NB4 (cell line): ENCODE measurements around the gene ATP5PF.

Source experiments
- DNase-seq: peaks from one replicate; pipeline ENCODE4 v3.0.0; 2010; ENCODE audit warnings: low read depth
- H3K4me3 ChIP-seq: one replicate; pipeline ENCODE4 v1.5.1; 2011; ENCODE audit warnings: mild to moderate bottlenecking, low read depth, low read length, moderate library complexity
- CTCF ChIP-seq: IDR thresholded peaks from one replicate; pipeline ENCODE4 v1.5.1; 2012; ENCODE audit warnings: low read depth, low read length
- MAX ChIP-seq: IDR thresholded peaks from 2 replicates; pipeline ENCODE4 v1.6.1; 2011; ENCODE audit warnings: low read depth, low read length
- MYC ChIP-seq: IDR thresholded peaks from 2 replicates; pipeline ENCODE4 v1.6.1; 2011; ENCODE audit warnings: low read depth, low read length
- POLR2A ChIP-seq: IDR thresholded peaks from 2 replicates; pipeline ENCODE4 v1.6.1; 2011; ENCODE audit warnings: mild to moderate bottlenecking; ENCODE audit not compliant: insufficient read length; ENCODE audit errors: extremely low read depth

The ATP5PF gene

GRCh38 chr21:25691976-25692375 lies 42.7 kb downstream of the ATP5PF start:
- TF ChIP-seq CTCF, result no peak
- no peak for TF ChIP-seq MYC
- no peak for TF ChIP-seq MAX
- no peak for TF ChIP-seq POLR2A
- no peak for DNase-seq
- no peak overlapping the region for H3K4me3 ChIP-seq

DNA sequence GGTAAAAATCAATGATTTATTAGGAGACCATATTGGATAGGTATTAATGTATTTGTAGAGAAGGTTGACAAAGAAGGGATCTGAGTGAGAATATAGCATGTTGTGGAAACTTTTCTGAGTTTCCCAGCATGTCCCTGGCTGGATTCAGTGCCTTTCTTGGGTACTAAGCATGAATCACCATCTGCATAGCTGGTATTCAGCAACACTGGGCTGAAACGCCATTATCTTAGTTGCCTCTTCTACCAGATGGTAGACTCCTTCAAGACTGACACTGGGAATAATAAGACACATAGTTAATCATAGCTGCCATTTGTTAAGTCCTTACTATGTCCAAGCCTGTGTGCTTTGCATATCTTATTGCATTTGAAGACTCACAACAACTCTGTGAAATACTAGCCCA lies 45.5 kb downstream of the ATP5PF start:
- no peak for DNase-seq

GRCh38 chr21:25688275-25689155 lies 46.2 kb downstream of the ATP5PF start:
- H3K4me3 ChIP-seq, result no peak overlapping the region
- DNase-seq, result no peak
- TF ChIP-seq MYC (no peak), POLR2A (no peak), MAX (no peak), CTCF (no peak)

More for the DNA sequence above, 45.5 kb downstream of the ATP5PF start:
- no peak for TF ChIP-seq MYC
- no peak overlapping the region for H3K4me3 ChIP-seq

- no peak for DNase-seq
- no peak overlapping the region for H3K4me3 ChIP-seq
- TF ChIP-seq MAX (no peak), MYC (no peak), POLR2A (no peak), CTCF (no peak)
Observed at GRCh38 chr21:25687787-25688186, 46.9 kb downstream of the ATP5PF start.

DNA sequence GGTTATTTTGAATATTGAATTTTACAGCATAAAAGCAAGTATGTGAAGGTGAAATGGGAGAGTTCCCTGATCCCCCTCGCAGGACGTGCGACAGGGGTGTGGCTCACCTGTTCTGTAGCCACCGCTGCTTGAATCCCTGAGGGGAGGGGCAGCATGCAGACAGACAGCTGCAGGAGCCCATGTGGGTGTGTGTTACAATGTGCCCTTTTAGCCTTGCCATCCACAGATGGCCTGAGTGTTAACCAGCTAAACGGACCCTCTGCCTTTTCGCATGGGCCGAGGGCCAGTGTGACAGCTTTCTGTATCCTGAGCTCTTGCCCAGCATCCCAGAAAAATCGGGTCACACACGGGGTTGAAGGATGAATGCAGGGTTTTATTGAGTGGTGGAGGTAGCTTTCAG lies 52.3 kb downstream of the ATP5PF start:
- H3K4me3 ChIP-seq, result no peak overlapping the region
- no peak for DNase-seq
- TF ChIP-seq MAX, result no peak
- TF ChIP-seq POLR2A, result no peak
- no peak for TF ChIP-seq CTCF
- no peak for TF ChIP-seq MYC

- no peak for TF ChIP-seq MYC
- no peak for TF ChIP-seq MAX
- TF ChIP-seq CTCF, result no peak
- TF ChIP-seq POLR2A, result no peak
- DNase-seq, result no peak
- H3K4me3 ChIP-seq, result no peak overlapping the region
Observed at GRCh38 chr21:25676451-25676850, 58.3 kb downstream of the ATP5PF start.
